ENCODE measurements around the gene RUFY4.

DNA sequence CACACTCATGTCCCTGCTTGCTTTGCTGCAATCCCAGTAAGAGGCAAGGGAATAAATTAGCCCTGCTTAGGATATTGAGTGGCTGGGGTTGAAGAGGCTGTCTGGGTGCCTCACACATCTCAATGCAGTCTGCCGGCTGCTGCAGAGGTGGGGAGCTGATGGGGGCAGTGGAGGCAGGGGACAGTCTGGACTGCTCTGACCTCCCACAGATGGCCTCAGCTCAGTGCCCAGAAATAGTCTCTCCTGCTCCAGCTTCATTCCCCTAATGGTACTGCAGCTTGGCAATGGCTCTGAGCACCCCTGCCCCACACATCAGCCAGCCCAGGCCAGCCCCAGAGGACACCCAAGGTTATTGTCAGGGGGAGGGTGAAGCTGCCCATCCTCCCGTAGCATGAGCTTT lies 44.7 kb upstream of the RUFY4 start:
- TF ChIP-seq, protein P1, sequence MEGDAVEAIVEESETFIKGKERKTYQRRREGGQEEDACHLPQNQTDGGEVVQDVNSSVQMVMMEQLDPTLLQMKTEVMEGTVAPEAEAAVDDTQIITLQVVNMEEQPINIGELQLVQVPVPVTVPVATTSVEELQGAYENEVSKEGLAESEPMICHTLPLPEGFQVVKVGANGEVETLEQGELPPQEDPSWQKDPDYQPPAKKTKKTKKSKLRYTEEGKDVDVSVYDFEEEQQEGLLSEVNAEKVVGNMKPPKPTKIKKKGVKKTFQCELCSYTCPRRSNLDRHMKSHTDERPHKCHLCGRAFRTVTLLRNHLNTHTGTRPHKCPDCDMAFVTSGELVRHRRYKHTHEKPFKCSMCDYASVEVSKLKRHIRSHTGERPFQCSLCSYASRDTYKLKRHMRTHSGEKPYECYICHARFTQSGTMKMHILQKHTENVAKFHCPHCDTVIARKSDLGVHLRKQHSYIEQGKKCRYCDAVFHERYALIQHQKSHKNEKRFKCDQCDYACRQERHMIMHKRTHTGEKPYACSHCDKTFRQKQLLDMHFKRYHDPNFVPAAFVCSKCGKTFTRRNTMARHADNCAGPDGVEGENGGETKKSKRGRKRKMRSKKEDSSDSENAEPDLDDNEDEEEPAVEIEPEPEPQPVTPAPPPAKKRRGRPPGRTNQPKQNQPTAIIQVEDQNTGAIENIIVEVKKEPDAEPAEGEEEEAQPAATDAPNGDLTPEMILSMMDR (IDR thresholded peaks at IDR 0.05): no peak
- no peak for TF ChIP-seq POLR2A (IDR thresholded peaks at IDR 0.05)

All from thyroid gland (tissue), 4 donors.